Neural cell (in vitro differentiated cells): ENCODE data around the gene DPYD.

Experiments
- EP300 ChIP-seq: fragments of 450-650 bp; conservative IDR thresholded peaks from 2 replicates; pipeline ENCODE4 v1.6.1; 2014; ENCODE audit warnings: antibody characterized with exemption, mild to moderate bottlenecking, moderate library complexity; ENCODE audit not compliant: poor library complexity, severe bottlenecking
- EZH2 ChIP-seq: fragments of 200-600, 300-800 bp; shearing (Covaris generic), sonication (generic); IDR thresholded peaks from 2 replicates; pipeline ENCODE4 v1.6.1; 2014; ENCODE audit warnings: antibody characterized with exemption, low read length, borderline replicate concordance, mild to moderate bottlenecking; ENCODE audit not compliant: insufficient read depth, poor library complexity, severe bottlenecking
- RAD21 ChIP-seq: fragments of 450-650 bp; conservative IDR thresholded peaks from 2 replicates; pipeline ENCODE4 v1.6.1; 2014; ENCODE audit warnings: antibody characterized with exemption, mild to moderate bottlenecking, moderate library complexity
- SMC3 ChIP-seq: fragments of 450-650 bp; conservative IDR thresholded peaks from 2 replicates; pipeline ENCODE4 v1.6.1; 2014; ENCODE audit warnings: antibody characterized with exemption, mild to moderate bottlenecking, moderate library complexity; ENCODE audit not compliant: poor library complexity
- TAF1 ChIP-seq: IDR thresholded peaks from 2 replicates; pipeline ENCODE4 v1.6.1; 2012; ENCODE audit warnings: low read depth
- TF ChIP-seq, protein P1 (sequence below): fragments of 450-650 bp; IDR thresholded peaks from 2 replicates; pipeline ENCODE4 v1.5.1; 2014; ENCODE audit warnings: antibody characterized with exemption, mild to moderate bottlenecking, moderate library complexity; ENCODE audit not compliant: poor library complexity, severe bottlenecking
- TF ChIP-seq, protein P2 (sequence below): IDR thresholded peaks from 2 replicates; pipeline ENCODE4 v1.6.1; 2012; ENCODE audit warnings: borderline replicate concordance

GRCh38 chr1:97281962-97282361 lies 638.9 kb downstream of the DPYD start:
- TF ChIP-seq TAF1 (no peak), RAD21 (no peak), EP300 (no peak), EZH2 (no peak), SMC3 (no peak)
- TF ChIP-seq, protein P1, sequence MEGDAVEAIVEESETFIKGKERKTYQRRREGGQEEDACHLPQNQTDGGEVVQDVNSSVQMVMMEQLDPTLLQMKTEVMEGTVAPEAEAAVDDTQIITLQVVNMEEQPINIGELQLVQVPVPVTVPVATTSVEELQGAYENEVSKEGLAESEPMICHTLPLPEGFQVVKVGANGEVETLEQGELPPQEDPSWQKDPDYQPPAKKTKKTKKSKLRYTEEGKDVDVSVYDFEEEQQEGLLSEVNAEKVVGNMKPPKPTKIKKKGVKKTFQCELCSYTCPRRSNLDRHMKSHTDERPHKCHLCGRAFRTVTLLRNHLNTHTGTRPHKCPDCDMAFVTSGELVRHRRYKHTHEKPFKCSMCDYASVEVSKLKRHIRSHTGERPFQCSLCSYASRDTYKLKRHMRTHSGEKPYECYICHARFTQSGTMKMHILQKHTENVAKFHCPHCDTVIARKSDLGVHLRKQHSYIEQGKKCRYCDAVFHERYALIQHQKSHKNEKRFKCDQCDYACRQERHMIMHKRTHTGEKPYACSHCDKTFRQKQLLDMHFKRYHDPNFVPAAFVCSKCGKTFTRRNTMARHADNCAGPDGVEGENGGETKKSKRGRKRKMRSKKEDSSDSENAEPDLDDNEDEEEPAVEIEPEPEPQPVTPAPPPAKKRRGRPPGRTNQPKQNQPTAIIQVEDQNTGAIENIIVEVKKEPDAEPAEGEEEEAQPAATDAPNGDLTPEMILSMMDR, result no peak
- TF ChIP-seq, protein P2, sequence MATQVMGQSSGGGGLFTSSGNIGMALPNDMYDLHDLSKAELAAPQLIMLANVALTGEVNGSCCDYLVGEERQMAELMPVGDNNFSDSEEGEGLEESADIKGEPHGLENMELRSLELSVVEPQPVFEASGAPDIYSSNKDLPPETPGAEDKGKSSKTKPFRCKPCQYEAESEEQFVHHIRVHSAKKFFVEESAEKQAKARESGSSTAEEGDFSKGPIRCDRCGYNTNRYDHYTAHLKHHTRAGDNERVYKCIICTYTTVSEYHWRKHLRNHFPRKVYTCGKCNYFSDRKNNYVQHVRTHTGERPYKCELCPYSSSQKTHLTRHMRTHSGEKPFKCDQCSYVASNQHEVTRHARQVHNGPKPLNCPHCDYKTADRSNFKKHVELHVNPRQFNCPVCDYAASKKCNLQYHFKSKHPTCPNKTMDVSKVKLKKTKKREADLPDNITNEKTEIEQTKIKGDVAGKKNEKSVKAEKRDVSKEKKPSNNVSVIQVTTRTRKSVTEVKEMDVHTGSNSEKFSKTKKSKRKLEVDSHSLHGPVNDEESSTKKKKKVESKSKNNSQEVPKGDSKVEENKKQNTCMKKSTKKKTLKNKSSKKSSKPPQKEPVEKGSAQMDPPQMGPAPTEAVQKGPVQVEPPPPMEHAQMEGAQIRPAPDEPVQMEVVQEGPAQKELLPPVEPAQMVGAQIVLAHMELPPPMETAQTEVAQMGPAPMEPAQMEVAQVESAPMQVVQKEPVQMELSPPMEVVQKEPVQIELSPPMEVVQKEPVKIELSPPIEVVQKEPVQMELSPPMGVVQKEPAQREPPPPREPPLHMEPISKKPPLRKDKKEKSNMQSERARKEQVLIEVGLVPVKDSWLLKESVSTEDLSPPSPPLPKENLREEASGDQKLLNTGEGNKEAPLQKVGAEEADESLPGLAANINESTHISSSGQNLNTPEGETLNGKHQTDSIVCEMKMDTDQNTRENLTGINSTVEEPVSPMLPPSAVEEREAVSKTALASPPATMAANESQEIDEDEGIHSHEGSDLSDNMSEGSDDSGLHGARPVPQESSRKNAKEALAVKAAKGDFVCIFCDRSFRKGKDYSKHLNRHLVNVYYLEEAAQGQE, result no peak
